Loucy (cell line): ENCODE data around the gene CLSTN3.

Experiments used
- H2AFZ ChIP-seq: fragments of 200-600 bp; sonication (generic); 2 replicates; pipeline ENCODE4 v1.6.0; 2016; ENCODE audit warnings: antibody characterized with exemption, mild to moderate bottlenecking, low read length, moderate library complexity
- H3F3A ChIP-seq: fragments of 200-600 bp; 2 replicates; pipeline ENCODE4 v1.6.0; 2016; ENCODE audit warnings: antibody characterized with exemption, low read depth, mild to moderate bottlenecking
- H3K27me3 ChIP-seq: fragments of 200-600 bp; sonication (generic); 2 replicates; pipeline ENCODE4 v1.6.1; 2014; ENCODE audit warnings: low read length, mild to moderate bottlenecking; ENCODE audit not compliant: insufficient read depth, poor library complexity, severe bottlenecking
- H3K36me3 ChIP-seq: fragments of 200-600 bp; sonication (generic); 2 replicates; pipeline ENCODE4 v1.6.1; 2016; ENCODE audit warnings: low read length; ENCODE audit not compliant: insufficient read depth
- H3K4me1 ChIP-seq: fragments of 200-600 bp; sonication (generic); 2 replicates; pipeline ENCODE4 v1.5.1; 2014; ENCODE audit warnings: low read length, mild to moderate bottlenecking; ENCODE audit not compliant: insufficient read depth, poor library complexity, severe bottlenecking
- H3K4me2 ChIP-seq: fragments of 200-600 bp; sonication (generic); 2 replicates; pipeline ENCODE4 v1.6.0; 2014; ENCODE audit warnings: antibody characterized with exemption, low read length, low read depth, mild to moderate bottlenecking; ENCODE audit not compliant: poor library complexity, severe bottlenecking
- H3K4me3 ChIP-seq: fragments of 200-600 bp; sonication (generic); 2 replicates; pipeline ENCODE4 v1.5.1; 2014; ENCODE audit warnings: low read length, mild to moderate bottlenecking, mixed read lengths; ENCODE audit not compliant: poor library complexity, severe bottlenecking
- H3K79me2 ChIP-seq: fragments of 200-600 bp; sonication (generic); 2 replicates; pipeline ENCODE4 v1.6.1; 2014; ENCODE audit warnings: low read length; ENCODE audit not compliant: insufficient read depth
- H3K9ac ChIP-seq: fragments of 200-600 bp; sonication (generic); 2 replicates; pipeline ENCODE4 v1.6.0; 2014; ENCODE audit warnings: mild to moderate bottlenecking, low read depth, low read length, moderate library complexity; ENCODE audit not compliant: poor library complexity, severe bottlenecking
- H3K9me2 ChIP-seq: fragments of 200-600 bp; sonication (generic); replicated peaks from 2 replicates; pipeline ENCODE4 v1.6.1; 2016; ENCODE audit warnings: low read depth, low read length, mixed read lengths
- H3K9me3 ChIP-seq: fragments of 200-600 bp; sonication (generic); 2 replicates; pipeline ENCODE4 v1.6.1; 2014; ENCODE audit warnings: mild to moderate bottlenecking, antibody characterized with exemption, low read length, low read depth; ENCODE audit not compliant: insufficient read depth
- H4K20me1 ChIP-seq: fragments of 200-600 bp; sonication (generic); 2 replicates; pipeline ENCODE4 v1.6.0; 2014; ENCODE audit warnings: antibody characterized with exemption, low read length, mild to moderate bottlenecking; ENCODE audit not compliant: insufficient read depth, poor library complexity, severe bottlenecking
- EZH2phosphoT487 ChIP-seq: fragments of 200-600 bp; IDR thresholded peaks from 2 replicates; pipeline ENCODE4 v1.6.1; 2018; ENCODE audit warnings: antibody characterized with exemption, mild to moderate bottlenecking, moderate library complexity, borderline replicate concordance
- TF ChIP-seq, protein P1 (sequence below): fragments of 200-600 bp; sonication (generic); conservative IDR thresholded peaks from 2 replicates; pipeline ENCODE4 v1.5.1; 2014; ENCODE audit warnings: mild to moderate bottlenecking, antibody characterized with exemption, low read length

The CLSTN3 gene

DNA sequence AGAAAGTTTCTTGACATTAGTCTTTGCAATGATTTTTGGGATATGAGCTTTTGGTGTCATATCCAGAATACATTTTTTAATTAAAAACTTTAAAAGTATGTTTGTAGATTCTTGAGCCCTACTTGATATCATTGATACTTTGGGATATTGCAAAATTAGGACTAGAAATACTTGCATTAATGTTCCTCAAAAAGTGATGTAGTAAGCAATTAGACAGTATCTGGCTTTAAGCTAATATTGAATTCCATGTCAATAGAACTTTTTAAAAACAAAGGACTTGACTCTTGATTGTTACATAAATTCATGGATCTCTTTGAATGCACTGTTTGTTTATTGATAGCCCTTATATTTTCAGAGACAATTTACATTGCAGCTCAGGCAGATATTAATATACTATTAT, 74.9 kb downstream of the CLSTN3 start:
- H3K27me3 ChIP-seq = no peaks in the 10 kb centered on the region
- no peak overlapping the region for H3K4me3 ChIP-seq
- no peaks in the 10 kb centered on the region for H3K79me2 ChIP-seq
- peaks cover 91% of the 10 kb centered on the region; the same call in 1 of the 2 replicates for H3K36me3 ChIP-seq
- H3K9ac ChIP-seq = no peak overlapping the region
- TF ChIP-seq, protein P1, sequence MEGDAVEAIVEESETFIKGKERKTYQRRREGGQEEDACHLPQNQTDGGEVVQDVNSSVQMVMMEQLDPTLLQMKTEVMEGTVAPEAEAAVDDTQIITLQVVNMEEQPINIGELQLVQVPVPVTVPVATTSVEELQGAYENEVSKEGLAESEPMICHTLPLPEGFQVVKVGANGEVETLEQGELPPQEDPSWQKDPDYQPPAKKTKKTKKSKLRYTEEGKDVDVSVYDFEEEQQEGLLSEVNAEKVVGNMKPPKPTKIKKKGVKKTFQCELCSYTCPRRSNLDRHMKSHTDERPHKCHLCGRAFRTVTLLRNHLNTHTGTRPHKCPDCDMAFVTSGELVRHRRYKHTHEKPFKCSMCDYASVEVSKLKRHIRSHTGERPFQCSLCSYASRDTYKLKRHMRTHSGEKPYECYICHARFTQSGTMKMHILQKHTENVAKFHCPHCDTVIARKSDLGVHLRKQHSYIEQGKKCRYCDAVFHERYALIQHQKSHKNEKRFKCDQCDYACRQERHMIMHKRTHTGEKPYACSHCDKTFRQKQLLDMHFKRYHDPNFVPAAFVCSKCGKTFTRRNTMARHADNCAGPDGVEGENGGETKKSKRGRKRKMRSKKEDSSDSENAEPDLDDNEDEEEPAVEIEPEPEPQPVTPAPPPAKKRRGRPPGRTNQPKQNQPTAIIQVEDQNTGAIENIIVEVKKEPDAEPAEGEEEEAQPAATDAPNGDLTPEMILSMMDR = no peak
- no peak for TF ChIP-seq EZH2phosphoT487
- no peaks in the 10 kb centered on the region for H3K9me3 ChIP-seq
- H3K9me2 ChIP-seq = no peaks in the 10 kb centered on the region
- H3F3A ChIP-seq = no peaks in the 10 kb centered on the region
- no peak overlapping the region for H2AFZ ChIP-seq
- no peaks in the 10 kb centered on the region for H4K20me1 ChIP-seq
- no peak overlapping the region for H3K4me2 ChIP-seq
- H3K4me1 ChIP-seq = no peaks in the 10 kb centered on the region

DNA sequence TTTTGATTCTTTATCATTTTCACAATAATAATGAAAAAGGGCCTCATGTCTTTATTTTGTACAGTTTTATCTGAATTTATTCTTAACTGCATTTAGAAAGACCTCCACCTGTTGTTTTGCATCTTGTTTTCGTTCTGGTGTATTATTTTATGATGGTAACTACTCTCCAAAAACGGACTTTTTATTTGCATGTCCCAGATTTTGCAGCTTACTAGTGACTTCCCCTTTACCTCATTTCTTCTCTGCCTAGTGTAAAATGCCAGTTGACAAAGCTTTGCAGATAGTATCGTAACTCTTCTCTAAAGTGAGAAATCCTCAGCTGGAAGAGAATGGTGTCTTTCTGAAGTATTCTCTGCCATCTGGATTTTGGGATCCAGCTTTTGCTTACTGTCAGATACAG, 76.5 kb downstream of the CLSTN3 start:
- H3K4me2 ChIP-seq = no peak overlapping the region

DNA sequence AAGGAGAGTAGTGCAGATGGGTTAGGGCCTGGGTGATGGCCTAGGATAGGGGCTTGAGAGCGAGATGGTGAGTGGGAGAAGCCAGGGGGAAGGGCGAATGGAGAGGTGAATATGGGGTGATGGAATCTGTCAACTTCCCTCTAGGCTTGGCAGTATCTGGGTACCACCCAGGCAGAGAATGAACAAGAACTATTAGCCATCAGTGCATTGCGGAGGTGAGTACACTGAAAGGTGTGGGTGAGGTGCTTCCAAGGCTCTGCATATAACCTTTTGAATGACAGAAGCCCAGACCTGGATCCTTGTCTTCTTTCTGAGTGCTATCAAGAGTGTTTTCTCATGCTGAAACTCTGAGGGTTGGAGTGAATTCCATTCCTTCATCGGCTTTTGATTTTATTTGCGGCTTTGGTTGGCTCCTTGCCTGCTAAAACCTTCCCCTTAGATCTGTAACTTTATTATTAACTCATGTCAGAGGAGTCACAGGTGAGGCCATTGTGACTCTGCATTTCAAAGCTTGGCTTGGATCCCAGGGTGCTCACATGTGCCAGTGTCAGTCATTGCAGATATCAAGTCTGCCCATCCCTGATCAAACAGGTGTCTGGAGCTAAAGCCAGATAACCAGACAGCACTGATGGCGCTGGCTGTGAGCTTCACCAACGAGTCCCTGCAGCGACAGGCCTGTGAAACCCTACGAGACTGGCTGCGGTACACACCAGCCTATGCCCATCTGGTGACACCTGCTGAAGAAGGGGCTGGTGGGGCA, 77.9 kb downstream of the CLSTN3 start:
- TF ChIP-seq, protein P1 = no peak
- TF ChIP-seq EZH2phosphoT487 = no peak
- Histone ChIP-seq H3K9ac (no peak overlapping the region), H3K4me3 (no peak overlapping the region), H3F3A (no peaks in the 10 kb centered on the region; the same call in 1 of the 2 replicates), H3K27me3 (no peaks in the 10 kb centered on the region), H3K9me2 (no peaks in the 10 kb centered on the region), H3K79me2 (no peaks in the 10 kb centered on the region), H2AFZ (no peak overlapping the region), H3K4me2 (no peak overlapping the region), H3K36me3 (peaks cover 85% of the 10 kb centered on the region), H3K9me3 (peaks cover 3% of the 10 kb centered on the region; the same call in 1 of the 2 replicates), H3K4me1 (no peaks in the 10 kb centered on the region), H4K20me1 (no peaks in the 10 kb centered on the region)

More for the DNA sequence above, 76.5 kb downstream of the CLSTN3 start:
- no peak for TF ChIP-seq EZH2phosphoT487
- TF ChIP-seq, protein P1 = no peak
- no peaks in the 10 kb centered on the region for H3K9me3 ChIP-seq
- H3K9me2 ChIP-seq = no peaks in the 10 kb centered on the region
- no peaks in the 10 kb centered on the region for H4K20me1 ChIP-seq
- no peak overlapping the region for H2AFZ ChIP-seq
- H3K4me3 ChIP-seq = no peak overlapping the region
- H3F3A ChIP-seq = no peaks in the 10 kb centered on the region
- no peaks in the 10 kb centered on the region for H3K79me2 ChIP-seq
- no peaks in the 10 kb centered on the region for H3K4me1 ChIP-seq
- peaks cover 92% of the 10 kb centered on the region; the same call in 1 of the 2 replicates for H3K36me3 ChIP-seq
- no peak overlapping the region for H3K9ac ChIP-seq
- H3K27me3 ChIP-seq = no peaks in the 10 kb centered on the region
